Measurements from ENCODE around the gene LECT2.

The LECT2 gene

DNA sequence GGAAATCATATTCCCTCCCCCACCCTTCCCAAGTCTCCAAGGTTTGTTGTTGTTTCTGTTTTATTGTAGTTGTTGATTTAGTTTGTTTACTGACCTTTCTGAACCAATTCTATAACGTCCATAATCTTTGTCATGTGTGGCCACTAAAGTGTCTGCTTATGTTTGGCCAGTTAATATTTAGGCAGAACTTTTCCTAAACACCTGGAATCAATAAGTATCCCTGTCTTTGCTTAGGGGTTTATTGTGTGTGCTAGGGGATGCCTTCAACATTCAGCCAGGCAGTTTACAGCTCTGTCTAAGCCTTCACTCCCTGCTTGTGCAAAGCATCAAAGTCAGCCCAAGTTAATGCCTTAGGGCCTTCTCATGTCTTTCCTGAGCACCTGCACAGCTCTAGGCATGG is 16.9 kb upstream of the LECT2 start:
- no peaks in the 10 kb centered on the region for H3K4me1 ChIP-seq (ENCODE audit: low read depth, poor library complexity, severe bottlenecking)
- TF ChIP-seq, protein P1, sequence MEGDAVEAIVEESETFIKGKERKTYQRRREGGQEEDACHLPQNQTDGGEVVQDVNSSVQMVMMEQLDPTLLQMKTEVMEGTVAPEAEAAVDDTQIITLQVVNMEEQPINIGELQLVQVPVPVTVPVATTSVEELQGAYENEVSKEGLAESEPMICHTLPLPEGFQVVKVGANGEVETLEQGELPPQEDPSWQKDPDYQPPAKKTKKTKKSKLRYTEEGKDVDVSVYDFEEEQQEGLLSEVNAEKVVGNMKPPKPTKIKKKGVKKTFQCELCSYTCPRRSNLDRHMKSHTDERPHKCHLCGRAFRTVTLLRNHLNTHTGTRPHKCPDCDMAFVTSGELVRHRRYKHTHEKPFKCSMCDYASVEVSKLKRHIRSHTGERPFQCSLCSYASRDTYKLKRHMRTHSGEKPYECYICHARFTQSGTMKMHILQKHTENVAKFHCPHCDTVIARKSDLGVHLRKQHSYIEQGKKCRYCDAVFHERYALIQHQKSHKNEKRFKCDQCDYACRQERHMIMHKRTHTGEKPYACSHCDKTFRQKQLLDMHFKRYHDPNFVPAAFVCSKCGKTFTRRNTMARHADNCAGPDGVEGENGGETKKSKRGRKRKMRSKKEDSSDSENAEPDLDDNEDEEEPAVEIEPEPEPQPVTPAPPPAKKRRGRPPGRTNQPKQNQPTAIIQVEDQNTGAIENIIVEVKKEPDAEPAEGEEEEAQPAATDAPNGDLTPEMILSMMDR (conservative IDR thresholded peaks at IDR 0.05; ENCODE audit: low read depth, low read length): no peak
- no peaks in the 10 kb centered on the region for H3K27me3 ChIP-seq (ENCODE audit: insufficient read depth, low read depth)
- no peak overlapping the region for H2AFZ ChIP-seq (ENCODE audit: low read depth)
- H3K4me3 ChIP-seq (IDR thresholded peaks at IDR 0.05; ENCODE audit: insufficient read depth, low read depth, low read length): no peak overlapping the region
- no peak overlapping the region for H3K9ac ChIP-seq
- no peaks in the 10 kb centered on the region for H3K36me3 ChIP-seq (ENCODE audit: insufficient read depth)
- no peak overlapping the region for H3K27ac ChIP-seq
- no peaks in the 10 kb centered on the region for H4K20me1 ChIP-seq (ENCODE audit: insufficient read depth)
- no peaks in the 10 kb centered on the region for H3K79me2 ChIP-seq (ENCODE audit: insufficient read depth, low read depth)
- no peak overlapping the region for H3K4me2 ChIP-seq

DNA sequence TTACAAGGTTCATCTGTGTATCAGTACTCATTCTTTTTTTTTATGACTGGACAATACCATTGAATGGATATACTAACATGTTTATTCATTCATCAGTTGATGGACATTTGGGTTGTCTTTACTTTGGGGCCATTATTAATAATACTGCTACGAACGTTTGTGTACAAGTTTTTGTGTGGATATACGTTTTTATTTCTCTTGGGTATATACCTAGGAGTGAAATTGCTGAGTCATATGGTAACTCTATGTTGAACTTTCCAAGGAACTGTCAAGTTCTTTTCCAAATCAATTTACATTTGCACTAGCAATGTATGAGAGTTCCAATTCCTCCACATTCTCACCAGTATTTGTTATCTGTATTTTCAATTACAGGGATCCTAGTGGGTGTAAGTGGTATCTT is 12.0 kb upstream of the LECT2 start:
- no peak overlapping the region for H3K9ac ChIP-seq
- no peaks in the 10 kb centered on the region for H3K4me1 ChIP-seq (ENCODE audit: low read depth, poor library complexity, severe bottlenecking)
- no peak overlapping the region for H3K4me3 ChIP-seq (IDR thresholded peaks at IDR 0.05; ENCODE audit: insufficient read depth, low read depth, low read length)
- no peak overlapping the region for H3K27ac ChIP-seq
- no peak overlapping the region for H2AFZ ChIP-seq (ENCODE audit: low read depth)
- TF ChIP-seq, protein P1 (conservative IDR thresholded peaks at IDR 0.05; ENCODE audit: low read depth, low read length): no peak
- H4K20me1 ChIP-seq (ENCODE audit: insufficient read depth): no peaks in the 10 kb centered on the region
- no peaks in the 10 kb centered on the region for H3K79me2 ChIP-seq (ENCODE audit: insufficient read depth, low read depth)
- H3K36me3 ChIP-seq (ENCODE audit: insufficient read depth): no peaks in the 10 kb centered on the region
- H3K4me2 ChIP-seq: no peak overlapping the region
- no peaks in the 10 kb centered on the region for H3K27me3 ChIP-seq (ENCODE audit: insufficient read depth, low read depth)

DNA sequence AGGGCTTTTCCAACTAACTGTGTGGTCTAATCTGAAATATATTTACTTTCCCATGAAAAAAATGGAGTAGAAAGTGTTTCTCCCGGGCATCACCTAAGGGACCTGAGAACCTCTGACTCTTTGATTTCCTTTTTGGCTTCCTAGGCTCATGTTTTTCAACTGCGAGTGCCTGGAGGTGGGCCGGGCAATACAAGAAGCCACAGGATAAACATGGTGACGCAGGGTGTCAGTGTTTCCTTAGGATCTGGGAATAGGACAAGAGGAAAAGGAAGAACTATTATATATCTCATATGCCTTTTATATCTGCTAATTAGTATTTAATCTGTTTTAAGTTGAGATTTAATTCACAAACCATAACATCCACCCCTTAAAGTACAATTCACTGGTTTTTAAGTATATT is 11.4 kb upstream of the LECT2 start:
- Histone ChIP-seq H3K27ac (no peak overlapping the region), H2AFZ (ENCODE audit: low read depth) (no peak overlapping the region), H3K36me3 (ENCODE audit: insufficient read depth) (no peaks in the 10 kb centered on the region), H3K27me3 (ENCODE audit: insufficient read depth, low read depth) (no peaks in the 10 kb centered on the region), H4K20me1 (ENCODE audit: insufficient read depth) (no peaks in the 10 kb centered on the region), H3K4me3 (IDR thresholded peaks at IDR 0.05; ENCODE audit: insufficient read depth, low read depth, low read length) (no peak overlapping the region), H3K9ac (no peak overlapping the region), H3K4me1 (ENCODE audit: low read depth, poor library complexity, severe bottlenecking) (no peaks in the 10 kb centered on the region), H3K4me2 (no peak overlapping the region), H3K79me2 (ENCODE audit: insufficient read depth, low read depth) (no peaks in the 10 kb centered on the region)
- TF ChIP-seq, protein P1 (conservative IDR thresholded peaks at IDR 0.05; ENCODE audit: low read depth, low read length): no peak

DNA sequence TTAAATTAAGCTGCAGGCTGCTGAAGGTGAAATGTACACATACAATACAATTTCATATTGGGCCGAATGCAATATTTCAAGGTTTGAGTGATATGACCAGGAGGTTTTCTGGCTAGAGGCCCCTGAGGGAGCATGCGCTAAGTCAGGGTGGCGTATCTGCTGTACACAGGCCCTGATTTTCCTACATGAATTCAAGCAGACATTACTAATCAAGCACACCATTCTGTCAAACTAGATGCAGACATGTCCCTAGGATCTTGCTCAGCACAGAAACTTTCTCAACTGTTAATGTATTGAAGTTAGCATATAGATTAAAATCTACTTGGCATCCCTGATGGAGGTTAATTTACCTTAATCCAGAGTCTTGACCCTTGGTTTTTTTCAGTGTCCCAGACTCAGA is 10.7 kb upstream of the LECT2 start:
- H2AFZ ChIP-seq (ENCODE audit: low read depth): no peak overlapping the region
- TF ChIP-seq, protein P1 (conservative IDR thresholded peaks at IDR 0.05; ENCODE audit: low read depth, low read length): no peak
- H3K27me3 ChIP-seq (ENCODE audit: insufficient read depth, low read depth): no peaks in the 10 kb centered on the region
- H3K27ac ChIP-seq: no peak overlapping the region
- no peaks in the 10 kb centered on the region for H3K79me2 ChIP-seq (ENCODE audit: insufficient read depth, low read depth)
- no peak overlapping the region for H3K4me3 ChIP-seq (IDR thresholded peaks at IDR 0.05; ENCODE audit: insufficient read depth, low read depth, low read length)
- no peaks in the 10 kb centered on the region for H4K20me1 ChIP-seq (ENCODE audit: insufficient read depth)
- no peaks in the 10 kb centered on the region for H3K36me3 ChIP-seq (ENCODE audit: insufficient read depth)
- H3K9ac ChIP-seq: no peak overlapping the region
- H3K4me1 ChIP-seq (ENCODE audit: low read depth, poor library complexity, severe bottlenecking): no peaks in the 10 kb centered on the region
- H3K4me2 ChIP-seq: no peak overlapping the region
